ENCODE measurements around the gene NR5A1. TPM values are rescaled to one million over a fixed set of nuclear protein-coding genes. Genes with fewer than 3 reads are reported as not detected.

The NR5A1 gene
- polyA plus RNA-seq, 2 of the 4 experiments (the other 2 are of a cell fraction): not detected

GRCh38 chr9:124493218-124493617 is 14.0 kb downstream of the NR5A1 start:
- no peaks in the 10 kb centered on the region for H3K9me3 ChIP-seq
- H3K4me1 ChIP-seq: no peaks in the 10 kb centered on the region
- TF ChIP-seq CHD2 (IDR thresholded peaks at IDR 0.05; ENCODE audit: low read length, partially characterized antibody) (no peak), BCL3 (IDR thresholded peaks at IDR 0.05) (no peak), CTCF (IDR thresholded peaks at IDR 0.05) (no peak), HES2 (IDR thresholded peaks at IDR 0.05) (no peak), EHF (CRISPR knock-in tag; IDR thresholded peaks at IDR 0.05) (no peak), BHLHE40 (IDR thresholded peaks at IDR 0.05; ENCODE audit: low read depth, low read length) (no peak), TP53 (CRISPR knock-in tag; IDR thresholded peaks at IDR 0.05) (no peak), RFX5 (IDR thresholded peaks at IDR 0.05) (no peak), RARB (CRISPR knock-in tag; IDR thresholded peaks at IDR 0.05) (no peak), KDM1A (IDR thresholded peaks at IDR 0.05; ENCODE audit: low read depth) (no peak), HOXB5 (CRISPR knock-in tag; IDR thresholded peaks at IDR 0.05) (no peak), JUNB (IDR thresholded peaks at IDR 0.05) (no peak)
- ChIA-PET POLR2A (no interaction called here), CTCF (interaction anchor here (1.0 to 1.3 kb wide), 3 partner anchors 12 to 44 kb away, joined by 3 read pairs; no protein-coding TSS in a partner anchor)
- H3K4me2 ChIP-seq: no peak overlapping the region
- no peak for ATAC-seq
- no peak overlapping the region for H3K4me3 ChIP-seq
- FAIRE-seq: no peak
- no peak for DNase-seq (ENCODE audit: low read depth in 1 of 2, low spot score in 1 of 2)
- WGBS (ENCODE audit: missing lambda C conversion rate): 94% methylated on average over 4 of the region's 4 CpGs
- H3K27ac ChIP-seq: no peak overlapping the region

- CTCF ChIA-PET: interaction anchor here (0.9 to 1.3 kb wide), 4 partner anchors 11 to 73 kb away, joined by 3 read pairs; no protein-coding TSS in a partner anchor
- H3K4me1 ChIP-seq: no peaks in the 10 kb centered on the region
- no peak overlapping the region for H3K4me3 ChIP-seq
- POLR2A ChIA-PET: no interaction called here
- WGBS (ENCODE audit: missing lambda C conversion rate): 71% methylated on average over 10 of the region's 19 CpGs
- TF ChIP-seq ATOH8 (CRISPR knock-in tag; IDR thresholded peaks at IDR 0.05; ENCODE audit: low read depth): no peak
- TF ChIP-seq CHD4 (IDR thresholded peaks at IDR 0.05; ENCODE audit: borderline replicate concordance): no peak
- no peak for TF ChIP-seq HOXA7 (CRISPR knock-in tag; IDR thresholded peaks at IDR 0.05)
- TF ChIP-seq MAFK (IDR thresholded peaks at IDR 0.05; ENCODE audit: partially characterized antibody): no peak
- no peak for TF ChIP-seq BCL3 (IDR thresholded peaks at IDR 0.05)
- no peak for TF ChIP-seq ZSCAN20 (CRISPR knock-in tag; IDR thresholded peaks at IDR 0.05)
- no peak for TF ChIP-seq E2F6 (IDR thresholded peaks at IDR 0.05; ENCODE audit: borderline replicate concordance, low read depth)
- no peak for TF ChIP-seq CEBPB (IDR thresholded peaks at IDR 0.05)
- no peak for TF ChIP-seq MYC (IDR thresholded peaks at IDR 0.05; ENCODE audit: borderline replicate concordance, low read length)
- no peak for TF ChIP-seq HMGXB4 (CRISPR knock-in tag; IDR thresholded peaks at IDR 0.05; ENCODE audit: borderline replicate concordance)
- TF ChIP-seq SMC3 (IDR thresholded peaks at IDR 0.05): no peak
- no peak for TF ChIP-seq TFCP2L1 (CRISPR knock-in tag; IDR thresholded peaks at IDR 0.05)
- no peak for TF ChIP-seq NPAS2 (CRISPR knock-in tag; IDR thresholded peaks at IDR 0.05; ENCODE audit: borderline replicate concordance)
- TF ChIP-seq HOXB13 (CRISPR knock-in tag; IDR thresholded peaks at IDR 0.05; ENCODE audit: low read depth): no peak
- TF ChIP-seq POLR2AphosphoS2 (conservative IDR thresholded peaks at IDR 0.05; ENCODE audit: low read length): no peak
- no peak for TF ChIP-seq RARB (CRISPR knock-in tag; IDR thresholded peaks at IDR 0.05)
- TF ChIP-seq RCOR1 (IDR thresholded peaks at IDR 0.05; ENCODE audit: low read depth, low read length): no peak
- TF ChIP-seq MAX (IDR thresholded peaks at IDR 0.05): no peak
- no peak for TF ChIP-seq JUNB (IDR thresholded peaks at IDR 0.05)
- no peak for TF ChIP-seq HES2 (IDR thresholded peaks at IDR 0.05)
- no peak overlapping the region for H3K27ac ChIP-seq
- H3K4me2 ChIP-seq: no peak overlapping the region
- no peaks in the 10 kb centered on the region for H3K9me3 ChIP-seq
- no peak for FAIRE-seq
- no peak for ATAC-seq
- DNase-seq (ENCODE audit: low read depth in 1 of 2, low spot score in 1 of 2): no peak
Measured at GRCh38 chr9:124492818-124493217, 14.4 kb downstream of the NR5A1 start.

Data from A549 (cell line).